PC-9 (cell line): ENCODE measurements around the gene MRPL41. TPM values are rescaled to one million over a fixed set of nuclear protein-coding genes. Genes with fewer than 3 reads are reported as not detected.
"Not testable (repeated sequence)": the region's sequence is repeated elsewhere in the genome, so short reads cannot be mapped to it uniquely, and the experiment has no call there.

Experiments used
- BruUV-seq: library from RNA; stranded (reverse); fragments of 400-500 nt; replicated peaks from 2 replicates; lab custom pipeline; 2021; lab: Mats Ljungman, UMichigan
- CTCF ChIA-PET: fragments of 300-600 bp; sonication (Branson Sonifier 250); formaldehyde crosslinking; loops from one replicate; lab custom pipeline; 2022; ENCODE audit warnings: antibody characterized with exemption; lab: Charles Lee
- POLR2A ChIA-PET: fragments of 300-600 bp; sonication (Branson Sonifier 250); formaldehyde crosslinking; loops from one replicate; lab custom pipeline; 2022; ENCODE audit warnings: antibody characterized with exemption; ENCODE audit not compliant: unreplicated experiment; lab: Charles Lee
- DNase-seq, 2 experiments: peaks; one replicate each; pipeline versions ENCODE4 v3.0.0 to v3.0.0-alpha.2; 2015 to 2022; ENCODE audit warnings: mixed read lengths in 1 of 2
- H2AFZ ChIP-seq: fragments of 200-600 bp; sonication (generic); 2 replicates; pipeline ENCODE4 v1.8.1; 2017; ENCODE audit warnings: antibody characterized with exemption
- H3F3A ChIP-seq: fragments of 200-600 bp; sonication (generic); 2 replicates; pipeline ENCODE4 v1.8.1; 2017; ENCODE audit warnings: antibody characterized with exemption, mild to moderate bottlenecking, low read depth; ENCODE audit not compliant: insufficient read depth
- H3K27ac ChIP-seq: fragments of 200-600 bp; sonication (generic); 2 replicates; pipeline ENCODE4 v1.6.1; 2016; ENCODE audit warnings: mixed run types
- H3K27me3 ChIP-seq: fragments of 200-600 bp; sonication (generic); 2 replicates; pipeline ENCODE4 v1.6.1; 2016; ENCODE audit warnings: low read depth, mixed run types; ENCODE audit not compliant: insufficient read depth
- H3K36me3 ChIP-seq: fragments of 200-600 bp; sonication (generic); 2 replicates; pipeline ENCODE4 v1.6.1; 2016; ENCODE audit warnings: low read depth, mixed run types
- H3K4me1 ChIP-seq: fragments of 200-600 bp; sonication (generic); replicated peaks from 2 replicates; pipeline ENCODE4 v1.6.1; 2016; ENCODE audit warnings: mixed run types; ENCODE audit not compliant: insufficient read depth
- H3K4me2 ChIP-seq: fragments of 200-600 bp; sonication (generic); 2 replicates; pipeline ENCODE4 v1.6.1; 2017; ENCODE audit warnings: mixed run types
- H3K4me3 ChIP-seq: fragments of 200-600 bp; sonication (generic); 2 replicates; pipeline ENCODE4 v1.6.1; 2016; ENCODE audit warnings: mixed run types
- H3K79me2 ChIP-seq: fragments of 200-600 bp; sonication (generic); 2 replicates; pipeline ENCODE4 v1.6.1; 2017; ENCODE audit warnings: low read depth, mixed run types
- H3K9me2 ChIP-seq: fragments of 200-600 bp; sonication (generic); 2 replicates; pipeline ENCODE4 v1.8.1; 2017; ENCODE audit warnings: mild to moderate bottlenecking; ENCODE audit not compliant: insufficient read depth
- H3K9me3 ChIP-seq: fragments of 200-600 bp; sonication (generic); 2 replicates; pipeline ENCODE4 v1.8.1; 2016; ENCODE audit warnings: low read depth; ENCODE audit not compliant: insufficient read depth
- H4K20me1 ChIP-seq: fragments of 200-600 bp; sonication (generic); 2 replicates; pipeline ENCODE4 v1.8.1; 2017; ENCODE audit not compliant: insufficient read depth
- EZH2 ChIP-seq: fragments of 200-600 bp; sonication (generic); IDR thresholded peaks from 2 replicates; pipeline ENCODE4 v1.8.0; 2017; ENCODE audit warnings: antibody characterized with exemption, low read depth
- intact Hi-C: fragments of 100-400 bp; cut with micrococcal nuclease; formaldehyde crosslinking; loops from one replicate; pipeline ENCODE4 v1.10.0; 2022; ENCODE audit not compliant: unreplicated experiment
- total RNA-seq: library from RNA; stranded (reverse); gene quantifications from 2 replicates; pipeline ENCODE4 v1.2.3, GENCODE V29; 2021
- TF ChIP-seq, protein P1 (sequence below): fragments of 200-600 bp; sonication (generic); conservative IDR thresholded peaks from 2 replicates; pipeline ENCODE4 v1.6.1; 2017; ENCODE audit warnings: mixed run types, antibody characterized with exemption, mild to moderate bottlenecking, moderate library complexity

MRPL41 gene
- total RNA-seq, 1 experiment from 2014 or later, result 54.5 TPM

DNA sequence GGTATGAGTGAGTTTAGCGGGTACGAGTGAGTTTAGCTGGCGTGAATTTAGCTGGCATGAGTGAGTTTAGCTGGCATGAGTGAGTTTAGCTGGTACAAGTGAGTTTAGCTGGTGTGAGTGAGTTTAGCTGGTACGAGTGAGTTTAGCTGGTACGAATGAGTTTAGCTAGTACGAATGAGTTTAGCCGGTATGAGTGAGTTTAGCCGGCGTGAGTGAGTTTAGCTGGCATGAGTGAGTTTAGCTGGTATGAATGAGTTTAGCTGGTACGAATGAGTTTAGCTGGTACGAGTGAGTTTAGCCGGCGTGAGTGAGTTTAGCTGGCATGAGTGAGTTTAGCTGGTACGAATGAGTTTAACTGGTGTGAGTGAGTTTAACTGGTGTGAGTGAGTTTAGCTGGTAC lies 42.5 kb upstream of the MRPL41 start:
- Histone ChIP-seq H3K4me3 (no peak overlapping the region), H3K36me3 (no peaks in the 10 kb centered on the region), H4K20me1 (no peaks in the 10 kb centered on the region), H2AFZ (no peak overlapping the region), H3K79me2 (no peaks in the 10 kb centered on the region), H3K4me2 (no peak overlapping the region), H3K9me2 (no peaks in the 10 kb centered on the region), H3K4me1 (peaks cover 9% of the 10 kb centered on the region; the same call in 1 of the 2 replicates), H3K27me3 (peaks cover 9% of the 10 kb centered on the region), H3K27ac (no peak overlapping the region), H3K9me3 (no peaks in the 10 kb centered on the region), H3F3A (peaks cover 7% of the 10 kb centered on the region; the same call in 1 of the 2 replicates)
- intact Hi-C loops, result no loop called here
- no peak for TF ChIP-seq EZH2
- TF ChIP-seq, protein P1, sequence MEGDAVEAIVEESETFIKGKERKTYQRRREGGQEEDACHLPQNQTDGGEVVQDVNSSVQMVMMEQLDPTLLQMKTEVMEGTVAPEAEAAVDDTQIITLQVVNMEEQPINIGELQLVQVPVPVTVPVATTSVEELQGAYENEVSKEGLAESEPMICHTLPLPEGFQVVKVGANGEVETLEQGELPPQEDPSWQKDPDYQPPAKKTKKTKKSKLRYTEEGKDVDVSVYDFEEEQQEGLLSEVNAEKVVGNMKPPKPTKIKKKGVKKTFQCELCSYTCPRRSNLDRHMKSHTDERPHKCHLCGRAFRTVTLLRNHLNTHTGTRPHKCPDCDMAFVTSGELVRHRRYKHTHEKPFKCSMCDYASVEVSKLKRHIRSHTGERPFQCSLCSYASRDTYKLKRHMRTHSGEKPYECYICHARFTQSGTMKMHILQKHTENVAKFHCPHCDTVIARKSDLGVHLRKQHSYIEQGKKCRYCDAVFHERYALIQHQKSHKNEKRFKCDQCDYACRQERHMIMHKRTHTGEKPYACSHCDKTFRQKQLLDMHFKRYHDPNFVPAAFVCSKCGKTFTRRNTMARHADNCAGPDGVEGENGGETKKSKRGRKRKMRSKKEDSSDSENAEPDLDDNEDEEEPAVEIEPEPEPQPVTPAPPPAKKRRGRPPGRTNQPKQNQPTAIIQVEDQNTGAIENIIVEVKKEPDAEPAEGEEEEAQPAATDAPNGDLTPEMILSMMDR, result no peak
- ChIA-PET CTCF (interaction anchor here (0.6 to 0.7 kb wide), 2 partner anchors 17 to 238 kb away, joined by 3 to 4 read pairs; no protein-coding TSS in a partner anchor), POLR2A (no interaction called here)
- BruUV-seq, result no TSS peak
- DNase-seq, result no peak

DNA sequence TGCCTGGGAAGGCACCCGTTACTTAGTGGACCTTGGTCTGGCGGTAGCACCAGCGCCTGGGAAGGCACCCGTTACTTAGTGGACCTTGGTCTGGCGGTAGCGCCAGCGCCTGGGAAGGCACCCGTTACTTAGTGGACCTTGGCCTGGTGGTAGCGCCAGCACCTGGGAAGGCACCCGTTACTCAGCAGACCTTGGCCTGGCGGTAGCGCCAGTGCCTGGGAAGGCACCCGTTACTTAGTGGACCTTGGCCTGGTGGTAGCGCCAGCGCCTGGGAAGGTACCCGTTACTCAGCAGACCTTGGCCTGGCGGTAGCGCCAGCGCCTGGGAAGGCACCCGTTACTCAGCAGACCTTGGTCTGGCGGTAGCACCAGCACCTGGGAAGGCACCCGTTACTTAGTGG lies 40.6 kb upstream of the MRPL41 start:
- H3K27me3 ChIP-seq, H3K79me2 ChIP-seq, CTCF ChIA-PET, DNase-seq, H3K4me1 ChIP-seq, H3K36me3 ChIP-seq, H2AFZ ChIP-seq, H3K4me3 ChIP-seq, H3F3A ChIP-seq, H3K9me2 ChIP-seq, POLR2A ChIA-PET, intact Hi-C loops, H3K4me2 ChIP-seq, H3K9me3 ChIP-seq, BruUV-seq, H3K27ac ChIP-seq, H4K20me1 ChIP-seq: not testable (repeated sequence)

DNA sequence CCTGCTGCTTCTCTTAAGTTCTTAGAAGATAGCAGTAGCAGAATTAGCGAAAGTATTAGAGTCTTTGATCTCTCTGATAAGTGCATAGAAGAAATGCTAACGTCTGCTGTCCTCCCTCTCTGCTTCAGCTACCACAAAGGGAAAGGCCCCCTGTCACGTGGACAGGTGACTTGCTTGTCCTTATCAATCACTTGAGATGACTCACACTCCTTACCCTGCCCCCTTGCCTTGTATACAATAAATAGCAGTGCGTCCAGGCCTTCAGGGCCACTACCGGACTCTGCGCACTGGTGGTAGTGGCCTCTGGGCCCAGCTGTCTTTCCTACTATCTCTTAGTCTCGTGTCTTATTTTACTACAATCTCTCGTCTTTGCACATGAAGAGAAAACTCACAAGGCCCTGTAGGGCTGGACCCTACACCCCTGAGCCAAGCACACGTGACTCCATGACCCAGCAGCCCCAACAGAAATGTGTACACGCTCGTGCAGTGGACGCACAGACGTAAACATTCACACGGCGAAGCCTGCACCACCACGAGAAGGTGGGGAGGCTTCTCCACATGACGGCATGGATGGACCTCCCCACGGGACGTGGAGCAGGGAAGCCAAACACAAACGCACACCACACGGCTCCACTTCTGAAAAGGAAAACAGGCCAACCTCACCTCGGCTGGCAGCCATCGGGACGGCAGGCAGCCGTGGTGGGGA lies 39.8 kb upstream of the MRPL41 start:
- Histone ChIP-seq H3K4me1 (peaks cover 9% of the 10 kb centered on the region; the same call in 1 of the 2 replicates), H3K79me2 (no peaks in the 10 kb centered on the region), H3K9me3 (no peaks in the 10 kb centered on the region), H4K20me1 (no peaks in the 10 kb centered on the region), H2AFZ (no peak overlapping the region), H3K27ac (no peak overlapping the region), H3F3A (peaks cover 11% of the 10 kb centered on the region; the same call in 1 of the 2 replicates), H3K27me3 (peaks cover under 1% of the 10 kb centered on the region; the same call in 1 of the 2 replicates), H3K9me2 (no peaks in the 10 kb centered on the region), H3K4me3 (no peak overlapping the region), H3K36me3 (no peaks in the 10 kb centered on the region), H3K4me2 (no peak overlapping the region)
- no peak for DNase-seq
- TF ChIP-seq, protein P1, result no peak
- TF ChIP-seq EZH2, result no peak
- no TSS peak for BruUV-seq
- ChIA-PET CTCF (no interaction called here), POLR2A (no interaction called here)
- intact Hi-C loops, result no loop called here

DNA sequence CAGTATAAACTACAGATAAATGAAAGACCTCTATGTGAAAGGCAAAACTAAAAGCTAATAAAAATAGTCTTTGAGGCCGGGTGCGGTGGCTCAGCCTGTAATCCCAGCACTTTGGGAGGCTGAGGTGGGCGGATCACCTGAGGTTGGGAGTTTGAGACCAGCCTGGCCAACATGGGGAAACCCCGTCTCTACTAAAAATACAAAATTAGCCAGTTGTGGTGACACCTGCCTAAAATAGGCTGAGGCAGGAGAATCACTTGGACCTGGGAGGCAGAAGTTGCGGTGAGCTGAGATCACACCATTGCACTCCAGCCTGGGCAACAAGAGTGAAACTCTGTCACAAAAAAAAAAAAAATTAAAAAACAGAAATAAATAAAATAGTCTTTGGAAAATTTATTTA lies 38.5 kb upstream of the MRPL41 start:
- H3K27ac ChIP-seq, H3K36me3 ChIP-seq, H3K4me1 ChIP-seq, H4K20me1 ChIP-seq, intact Hi-C loops, H3K9me3 ChIP-seq, H3K27me3 ChIP-seq, H3K9me2 ChIP-seq, H3K79me2 ChIP-seq, BruUV-seq, H2AFZ ChIP-seq, DNase-seq: not testable (repeated sequence)
- POLR2A ChIA-PET, result interaction anchor here (0.6 to 1.0 kb wide), 4 partner anchors 54 to 286 kb away, joined by 4 to 12 read pairs (median 6); partner anchors contain the start of gene NSMF
- peaks cover 11% of the 10 kb centered on the region; the same call in 1 of the 2 replicates for H3F3A ChIP-seq
- CTCF ChIA-PET, result interaction anchor here (0.7 kb wide), 1 partner anchor 55 kb away, joined by 6 read pairs; no protein-coding TSS in a partner anchor
- peak overlapping the region; percentile 44; the same call in 1 of the 2 replicates for H3K4me3 ChIP-seq
- peak overlapping the region; percentile 72 for H3K4me2 ChIP-seq
